ENCODE results near the gene CDH22.

Gene CDH22

DNA sequence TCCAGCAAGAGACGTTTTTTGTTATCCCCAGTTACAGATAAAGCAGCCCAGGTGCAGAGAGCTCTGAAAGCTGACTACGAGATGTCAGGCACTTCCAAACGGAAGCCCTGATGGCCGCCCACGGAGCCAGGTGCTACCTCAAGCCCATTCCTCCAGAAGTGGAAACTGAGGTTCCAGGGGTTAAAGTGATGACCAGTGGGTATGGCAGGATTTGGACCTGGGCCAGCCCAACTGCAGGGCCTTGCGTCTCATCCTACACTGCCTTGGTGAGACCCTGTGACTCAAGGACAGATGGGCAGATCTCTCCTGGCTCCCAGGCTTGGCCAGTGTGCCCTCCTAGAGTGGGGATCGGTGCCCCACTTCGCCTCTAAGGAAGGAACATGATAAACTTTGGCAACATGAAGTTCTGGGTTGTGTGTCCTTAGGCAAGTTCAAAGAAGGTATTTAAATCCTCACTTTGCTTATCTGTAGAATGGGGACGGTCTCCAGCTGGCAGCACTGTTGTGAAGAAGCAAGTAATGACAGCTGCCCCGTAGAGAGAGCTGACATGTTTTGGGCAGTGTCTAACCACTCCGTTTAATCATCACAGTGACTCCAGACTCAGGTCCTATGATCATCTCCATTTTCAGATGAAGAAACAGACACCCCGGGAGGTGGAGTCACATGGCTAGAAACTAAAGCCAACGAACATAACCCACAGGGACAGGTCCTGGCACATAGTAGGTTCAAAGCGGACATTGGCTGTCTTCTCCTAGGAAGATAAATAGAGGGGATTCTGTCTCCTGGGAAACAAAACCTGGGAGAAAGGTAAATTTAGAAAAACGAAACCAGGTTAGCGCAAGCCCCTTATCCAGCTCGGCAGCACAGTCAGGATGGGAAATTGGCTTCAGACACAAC is 34.4 kb upstream of the CDH22 start:
- DNase-seq = peak; percentile 86

DNA sequence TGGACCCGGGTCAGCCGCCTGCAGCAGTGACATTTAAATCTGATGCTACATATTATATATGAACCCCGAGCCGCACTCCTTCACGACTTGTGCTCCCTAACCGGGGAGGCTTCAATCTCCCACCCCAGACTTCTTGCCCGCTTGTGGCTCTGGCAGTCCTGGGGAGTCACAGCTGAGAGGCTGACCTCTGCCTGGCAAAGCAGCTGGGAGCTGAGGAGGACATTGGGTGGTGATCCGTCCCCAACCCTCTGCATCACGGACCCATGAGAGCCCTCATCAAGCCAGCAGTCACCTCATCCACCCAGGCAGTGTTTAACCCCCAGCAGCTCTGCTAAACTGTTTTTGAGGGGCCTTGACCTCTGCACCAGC is 33.7 kb upstream of the CDH22 start:
- DNase-seq = no peak

DNA sequence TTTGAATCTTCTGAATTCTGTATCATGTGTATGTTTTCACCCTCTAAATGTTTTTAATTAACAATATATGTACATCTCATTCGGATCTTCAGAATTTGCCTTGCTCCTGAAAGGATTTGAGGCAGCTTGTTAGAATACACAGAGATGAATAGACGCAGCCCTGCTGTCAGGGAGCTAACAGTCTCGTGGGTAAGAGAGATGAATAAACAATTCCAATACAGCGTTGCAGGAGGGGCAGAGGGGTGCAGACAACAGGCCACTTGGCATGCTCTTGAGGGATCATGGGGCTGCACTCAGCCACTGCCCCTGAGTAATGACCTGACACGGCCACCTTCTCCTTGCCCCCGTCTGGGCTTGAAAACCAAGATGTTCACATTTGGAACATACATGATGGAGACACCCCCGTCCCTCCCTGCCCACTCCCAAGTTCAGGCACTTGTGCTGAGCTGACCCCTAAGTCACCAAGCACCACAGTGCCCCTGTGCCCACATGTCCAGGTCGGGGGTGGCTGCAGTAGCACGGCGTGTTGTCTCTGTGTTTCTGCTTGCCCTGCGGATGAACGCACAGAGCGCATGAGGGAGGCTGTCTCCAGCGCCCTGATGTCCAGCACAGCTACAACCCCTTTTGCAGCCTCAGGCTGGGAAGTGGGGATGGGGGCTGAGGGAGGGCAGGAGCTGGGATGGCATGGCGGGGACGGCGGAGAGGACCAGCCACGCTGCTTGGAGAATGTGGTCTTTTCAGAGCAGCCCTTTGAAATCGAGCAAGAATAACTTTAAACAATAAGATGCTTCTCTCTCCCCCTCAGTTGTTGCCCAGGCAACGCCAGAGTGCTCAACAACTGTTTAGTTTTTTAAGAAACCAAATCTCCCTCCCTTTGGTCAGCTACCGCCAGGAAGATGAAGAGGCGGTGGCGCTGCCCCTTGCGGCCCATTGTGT is 33.0 kb upstream of the CDH22 start:
- peak; percentile 35 for DNase-seq

DNA sequence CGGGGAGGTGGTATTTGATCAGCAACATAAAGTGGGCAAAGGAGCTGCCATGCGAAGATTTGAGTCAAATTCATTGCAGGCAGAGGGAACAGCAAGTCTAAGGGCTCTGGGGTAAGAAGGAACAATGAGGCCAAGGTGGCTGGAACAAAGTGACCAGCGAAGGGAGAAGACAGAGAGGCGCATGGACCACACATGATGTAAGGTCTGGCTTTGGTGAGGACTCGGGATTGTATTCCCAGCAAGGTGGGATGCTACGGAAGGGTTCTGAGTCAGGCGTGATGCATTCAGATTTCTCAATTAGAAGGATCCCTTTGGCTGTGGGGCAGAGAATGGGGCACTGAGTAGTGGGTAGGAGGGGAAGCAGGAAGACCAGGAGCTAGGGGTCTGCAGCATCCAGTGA is 30.7 kb upstream of the CDH22 start:
- DNase-seq = no peak

DNA sequence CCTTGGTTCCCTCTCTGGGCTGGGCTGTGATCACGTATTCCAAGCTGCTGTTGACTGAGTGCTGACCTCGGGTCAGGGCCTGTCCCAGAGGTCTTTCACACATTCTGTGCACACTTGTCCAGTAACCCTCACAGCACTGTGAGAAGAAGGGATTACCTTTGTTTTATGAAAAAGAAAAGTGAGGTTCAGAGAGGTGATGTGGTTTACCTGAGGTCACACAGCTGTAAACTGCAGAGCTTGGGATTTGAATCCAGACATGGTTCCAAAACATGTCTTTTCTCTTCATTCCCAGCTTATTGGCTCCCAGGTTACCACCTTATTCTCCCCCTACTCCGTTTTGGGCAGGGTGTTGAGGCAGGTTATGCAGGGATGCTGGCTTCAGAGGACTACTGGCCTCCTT is 28.4 kb upstream of the CDH22 start:
- DNase-seq = no peak

DNA sequence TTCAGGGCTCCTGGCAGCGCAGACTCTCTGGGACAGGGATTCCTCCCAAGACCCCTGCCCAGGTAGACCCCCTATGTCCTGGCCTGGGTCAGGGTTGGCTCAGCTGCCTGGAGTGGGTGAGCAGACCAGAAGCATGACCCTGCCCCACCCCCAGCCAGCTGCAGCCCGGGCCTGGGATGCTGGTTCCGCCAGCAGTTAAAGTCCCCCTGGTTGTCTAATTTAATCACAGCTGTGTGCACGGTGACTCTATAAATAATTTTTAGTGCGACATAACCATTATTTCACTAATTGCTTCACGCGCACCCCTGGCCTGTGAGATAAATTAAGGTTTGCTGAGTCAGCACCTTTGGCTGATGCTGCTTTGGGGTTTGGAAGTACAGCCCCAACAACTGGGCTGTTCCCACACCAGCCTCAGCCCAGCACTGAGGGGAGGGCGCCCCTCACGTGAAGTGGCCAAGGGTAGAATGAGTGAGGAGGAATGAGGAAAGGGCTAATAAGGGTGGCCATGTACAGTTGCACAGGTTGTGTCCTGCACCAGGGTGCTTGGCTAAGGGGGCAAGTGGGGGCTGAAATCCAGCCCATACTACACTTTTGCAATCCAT is 26.1 kb upstream of the CDH22 start:
- DNase-seq = no peak

DNA sequence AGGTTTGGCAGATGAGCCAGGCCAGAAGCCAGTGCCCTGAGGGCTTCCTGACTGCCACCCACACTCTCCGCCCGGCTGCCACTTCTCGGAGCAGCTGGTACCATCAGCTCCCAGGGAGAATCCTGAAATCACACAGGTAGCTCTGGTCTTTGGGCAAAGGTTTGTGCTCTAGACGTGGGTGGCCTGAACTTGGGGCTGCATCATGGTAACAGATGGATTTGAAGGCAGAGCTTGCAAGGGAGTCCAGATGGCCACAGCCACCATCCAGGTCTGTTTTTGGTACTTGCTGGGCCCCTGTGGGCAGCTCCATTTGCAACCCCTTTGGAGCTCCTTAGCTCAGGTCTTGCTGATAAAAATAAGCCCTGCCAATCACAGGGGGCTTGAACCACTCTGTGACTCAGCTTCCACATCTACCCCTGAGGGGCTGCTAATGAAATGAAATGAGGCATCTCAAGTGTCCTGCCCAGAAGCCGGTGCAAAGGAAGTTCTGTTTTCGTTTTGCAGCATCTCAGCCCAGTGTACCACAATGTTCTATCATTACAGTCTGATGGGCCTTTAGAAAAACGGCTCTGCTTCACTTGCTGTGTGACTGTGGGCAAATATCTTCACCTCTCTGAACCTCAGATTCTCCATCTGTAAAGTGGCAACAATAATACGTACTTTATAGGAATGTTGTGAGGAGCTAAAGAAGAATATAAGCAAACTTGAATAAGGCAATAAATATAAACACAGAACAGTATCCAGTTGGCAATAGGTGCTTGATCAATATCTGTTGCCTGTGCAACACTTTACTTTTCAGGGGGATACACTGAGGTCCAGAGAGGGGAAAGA is 25.1 kb upstream of the CDH22 start:
- DNase-seq = peak; percentile 87

DNA sequence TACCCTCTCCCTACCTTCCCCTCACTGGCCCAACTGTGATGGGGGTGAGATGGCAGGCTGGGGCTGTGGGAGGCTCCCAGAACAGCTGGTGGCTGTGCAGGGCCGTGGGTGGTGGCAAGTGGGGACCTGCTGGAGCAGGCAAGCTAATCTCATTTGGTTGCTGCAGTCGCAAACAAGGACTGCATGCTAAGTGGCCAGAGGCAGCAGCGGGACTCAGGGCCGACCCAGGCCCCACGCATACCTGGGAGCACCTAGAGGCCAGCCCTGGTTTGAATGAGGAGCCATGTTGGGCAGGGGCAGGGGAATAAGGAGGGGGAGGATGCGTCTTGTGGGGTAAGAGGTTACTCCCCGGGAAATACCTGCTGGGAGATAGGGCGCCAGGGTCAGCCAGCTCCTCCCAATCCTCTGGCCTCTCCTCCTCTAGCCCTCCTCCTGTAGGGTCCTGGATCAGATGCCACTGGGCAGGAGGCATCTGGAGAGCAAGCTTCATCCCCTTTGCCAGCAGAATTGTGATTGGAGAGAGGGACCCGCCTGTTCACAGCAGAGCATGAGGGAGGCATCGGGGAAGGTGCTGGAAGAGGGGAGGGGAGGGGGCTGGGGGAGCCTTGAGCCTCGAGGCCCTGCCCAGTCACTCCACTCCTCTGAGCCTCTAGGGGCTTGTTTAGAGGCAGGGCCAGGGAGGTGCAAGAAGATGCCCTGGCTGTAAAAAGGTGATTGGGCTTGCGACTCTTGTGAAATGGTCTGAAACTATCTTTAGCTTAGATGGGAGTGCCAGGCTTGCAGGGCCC is 24.3 kb upstream of the CDH22 start:
- peak; percentile 77 for DNase-seq

DNA sequence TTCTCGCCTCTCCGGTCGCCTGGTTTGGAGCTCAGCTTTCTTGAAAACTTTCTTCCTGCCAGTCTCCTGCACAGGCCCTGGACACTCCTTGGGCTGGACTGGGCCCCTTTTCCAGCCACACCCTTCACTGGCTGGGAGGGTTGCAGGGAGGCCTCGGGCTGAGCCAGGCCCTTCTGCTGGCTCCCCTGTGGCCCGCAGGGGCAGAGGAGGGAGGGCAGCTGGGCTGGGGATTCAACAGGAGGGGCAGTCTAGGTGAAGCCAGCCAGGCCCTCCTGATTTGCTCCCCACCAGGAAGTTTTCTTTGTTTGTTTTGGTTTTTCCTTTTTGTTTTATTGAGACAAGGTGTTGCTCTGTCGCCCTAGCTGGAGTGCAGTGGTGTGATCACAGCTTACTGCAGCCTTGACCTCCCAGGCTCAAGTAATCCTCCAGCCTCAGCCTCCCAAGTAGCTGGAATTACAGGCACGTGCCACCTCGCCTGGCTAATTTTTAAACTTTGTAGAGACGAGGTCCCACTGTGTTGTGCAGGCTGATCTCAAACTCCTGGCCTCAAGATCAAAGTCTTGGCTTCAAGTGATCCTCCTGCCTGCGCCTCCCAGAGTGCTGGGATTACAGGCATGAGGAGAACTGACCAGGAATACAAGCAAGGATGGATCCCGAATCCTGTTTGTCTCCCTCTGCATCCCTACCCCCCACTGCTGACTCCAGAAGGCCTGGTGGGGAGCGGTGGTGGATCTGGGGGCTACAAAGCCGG is 23.5 kb upstream of the CDH22 start:
- peak; percentile 31 for DNase-seq

DNA sequence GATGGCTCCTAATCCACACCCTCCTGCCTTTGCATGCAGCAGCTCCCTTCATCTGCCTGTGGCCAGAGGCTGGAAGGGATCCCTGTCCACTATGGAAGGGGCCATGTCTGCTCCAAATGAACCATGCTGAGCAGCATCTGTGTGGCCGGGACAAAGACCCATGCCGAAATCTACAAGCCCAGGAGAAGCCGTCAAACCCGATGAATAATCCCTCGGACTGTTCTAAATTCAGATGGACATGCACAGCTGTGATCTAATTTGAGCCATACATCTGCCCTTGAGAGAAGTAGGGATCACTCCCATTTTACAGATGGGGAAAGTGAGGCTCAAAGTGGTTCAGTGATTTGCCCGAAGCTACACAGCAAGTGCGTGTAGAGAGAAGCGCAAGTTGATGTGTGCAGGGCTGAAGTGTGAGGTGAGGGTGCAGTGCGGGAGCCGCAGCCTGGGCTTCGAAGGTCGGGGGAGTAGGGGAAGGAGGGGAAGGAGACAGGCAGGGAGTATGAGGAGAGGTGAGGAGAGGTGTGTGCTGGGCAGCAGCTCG is 22.6 kb upstream of the CDH22 start:
- DNase-seq = no peak

DNA sequence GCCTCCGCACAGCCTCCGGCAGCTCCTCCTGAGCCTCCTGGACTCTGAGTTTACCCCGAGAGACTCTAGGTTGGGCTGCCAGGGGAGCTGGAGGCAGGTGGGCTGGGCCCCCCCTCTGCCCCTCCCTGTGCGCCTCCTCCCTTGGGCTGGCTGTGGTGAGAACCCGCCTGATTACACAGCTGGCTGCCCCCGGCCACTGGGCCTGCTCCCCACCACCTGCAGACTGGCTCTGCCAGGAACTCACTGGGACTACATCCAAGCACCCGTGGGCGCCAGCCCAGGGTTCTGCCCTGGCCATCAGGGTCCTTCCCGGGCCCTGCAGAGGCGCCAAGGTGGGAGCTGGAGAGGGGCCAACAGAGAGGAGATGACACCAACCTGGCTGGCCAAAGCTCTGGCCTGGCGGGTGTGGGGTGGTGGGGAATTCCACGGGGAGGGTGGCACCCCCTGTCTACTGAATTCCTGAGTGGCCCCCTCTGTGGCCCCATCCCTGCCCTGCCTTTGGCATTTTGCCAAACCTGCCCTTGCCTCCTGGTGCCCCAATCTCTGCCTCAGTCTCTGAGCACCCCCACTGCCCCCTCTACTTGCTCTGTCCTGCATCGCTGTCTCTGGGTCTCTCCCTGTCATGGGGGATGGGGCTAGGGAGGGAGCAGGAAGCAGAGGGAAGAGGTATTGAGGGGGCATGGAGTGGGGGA is 21.9 kb upstream of the CDH22 start:
- DNase-seq = peak; percentile 72

DNA sequence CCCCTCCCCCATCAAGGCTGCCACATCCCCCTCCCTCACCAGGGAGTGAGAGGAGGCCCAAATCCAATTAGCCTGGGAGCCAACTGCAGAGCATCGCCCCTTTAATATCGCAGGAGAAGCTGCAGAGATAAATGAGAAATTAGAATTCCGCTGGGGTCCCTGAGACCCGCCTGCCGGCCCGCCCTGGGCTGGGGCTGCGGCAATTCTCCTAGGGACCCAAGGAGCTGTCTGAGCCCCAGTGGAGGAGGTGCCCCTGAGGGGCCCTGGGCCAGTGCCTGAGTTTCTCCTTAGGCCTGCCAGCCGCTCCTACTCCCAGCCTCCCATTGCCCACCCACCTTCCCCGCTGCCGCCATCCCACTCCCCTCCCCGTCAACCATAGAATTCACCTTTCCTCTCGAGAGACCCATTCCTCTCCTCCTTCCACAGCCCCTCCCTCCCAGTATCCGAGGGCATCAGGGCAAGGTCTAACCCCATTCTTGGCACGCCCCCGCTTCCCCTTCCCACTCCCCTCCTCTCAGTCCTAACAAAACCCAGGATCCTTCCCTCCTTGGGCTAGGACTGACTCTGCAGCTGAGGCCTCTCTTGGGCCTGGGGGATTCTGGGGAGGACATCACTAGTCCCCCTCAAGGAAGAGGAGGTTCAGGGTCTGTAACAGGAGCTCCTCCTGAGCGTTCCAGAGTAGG is 20.0 kb upstream of the CDH22 start:
- DNase-seq = no peak

DNA sequence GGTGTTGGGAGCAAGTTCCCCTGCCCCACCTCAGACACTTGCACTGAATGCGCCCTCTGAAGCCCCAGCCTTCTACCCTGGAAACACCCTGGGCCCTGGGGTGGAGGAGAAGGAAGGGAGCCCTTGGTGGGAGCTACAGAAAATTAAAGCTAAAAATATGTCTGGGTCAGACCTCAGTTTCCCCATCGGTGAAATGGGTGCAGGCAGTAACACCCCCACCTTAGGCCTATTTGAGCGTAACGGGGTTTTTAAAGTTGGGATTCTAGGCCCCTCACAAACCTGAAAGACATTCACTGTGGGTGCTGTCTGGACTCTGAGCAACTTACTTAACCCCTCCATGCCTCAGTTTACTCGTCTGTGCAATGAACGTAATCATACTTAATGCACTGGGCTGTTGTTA is 19.3 kb upstream of the CDH22 start:
- no peak for DNase-seq

DNA sequence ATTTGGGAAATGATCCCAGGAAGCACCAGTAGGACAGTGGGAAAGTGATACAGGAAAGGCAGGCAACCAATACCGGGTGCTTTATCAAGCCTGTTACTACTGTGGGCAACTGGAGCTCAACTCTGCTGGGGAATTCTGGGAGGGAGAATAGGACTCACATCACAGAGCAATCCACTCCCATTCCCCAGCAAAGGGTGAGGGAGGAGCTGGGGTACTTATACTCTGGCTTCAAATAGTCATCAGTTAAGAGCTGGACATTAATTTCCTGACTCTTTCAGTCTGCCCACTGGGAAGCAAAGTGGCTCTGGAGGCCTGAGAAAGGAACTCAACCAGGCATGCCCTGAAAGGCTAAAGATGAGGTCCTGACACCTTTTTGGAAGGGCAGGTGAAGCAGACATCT is 17.5 kb upstream of the CDH22 start:
- no peak for DNase-seq

DNA sequence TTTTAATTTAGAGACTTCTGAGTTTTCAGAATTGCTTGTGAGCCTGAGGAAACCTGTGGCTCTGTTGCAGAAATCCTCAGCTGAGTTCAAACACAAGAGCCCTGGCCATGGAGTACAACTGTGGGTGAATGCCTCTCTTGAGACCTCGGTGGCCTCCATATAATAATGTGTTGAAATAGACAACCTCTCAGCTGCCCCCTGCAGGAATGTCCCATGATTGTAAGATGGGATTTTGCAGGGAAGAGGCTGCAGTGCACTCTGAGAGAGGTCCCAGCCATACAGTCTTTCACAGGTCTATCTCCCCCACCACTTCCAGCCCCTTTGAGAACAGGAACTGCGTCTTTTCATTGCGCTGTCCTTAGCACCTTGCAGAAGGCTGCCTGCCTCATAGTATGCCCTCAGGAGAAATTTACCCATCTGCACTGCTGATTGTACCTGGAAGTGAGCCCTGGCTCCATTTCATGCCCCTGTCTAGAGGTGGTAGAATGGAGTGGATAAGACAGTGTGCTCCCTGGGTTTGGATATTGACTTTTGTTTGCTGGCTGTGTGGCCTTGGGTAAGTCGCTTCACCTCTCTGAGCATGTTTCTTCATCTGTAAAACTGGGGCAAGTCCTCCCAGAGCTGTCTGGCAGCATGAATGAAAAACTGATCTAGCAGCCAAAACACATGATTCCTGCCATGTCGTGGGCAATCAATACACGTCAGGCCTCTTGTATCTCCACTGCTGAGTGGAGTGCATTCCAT is 16.8 kb upstream of the CDH22 start:
- peak; percentile 31 for DNase-seq

DNA sequence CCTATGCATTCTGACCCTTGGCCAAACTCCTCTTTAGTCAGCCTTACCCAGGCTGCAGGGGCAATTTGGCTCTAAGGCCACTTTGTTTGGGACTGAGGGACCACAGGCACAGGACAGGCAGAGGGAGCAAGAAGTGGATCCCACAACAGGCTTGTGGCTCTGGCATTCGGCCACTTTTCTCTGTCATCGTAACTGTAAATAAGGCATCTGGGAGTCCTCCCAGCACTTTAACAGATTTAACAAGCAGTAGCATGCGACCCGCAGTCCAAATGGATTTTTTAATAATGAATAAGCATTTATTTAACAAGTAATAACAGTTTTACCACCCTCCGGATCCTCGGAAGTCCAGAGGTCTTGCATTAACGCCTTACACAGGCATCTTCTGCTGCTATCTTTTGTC is 16.1 kb upstream of the CDH22 start:
- no peak for DNase-seq

DNA sequence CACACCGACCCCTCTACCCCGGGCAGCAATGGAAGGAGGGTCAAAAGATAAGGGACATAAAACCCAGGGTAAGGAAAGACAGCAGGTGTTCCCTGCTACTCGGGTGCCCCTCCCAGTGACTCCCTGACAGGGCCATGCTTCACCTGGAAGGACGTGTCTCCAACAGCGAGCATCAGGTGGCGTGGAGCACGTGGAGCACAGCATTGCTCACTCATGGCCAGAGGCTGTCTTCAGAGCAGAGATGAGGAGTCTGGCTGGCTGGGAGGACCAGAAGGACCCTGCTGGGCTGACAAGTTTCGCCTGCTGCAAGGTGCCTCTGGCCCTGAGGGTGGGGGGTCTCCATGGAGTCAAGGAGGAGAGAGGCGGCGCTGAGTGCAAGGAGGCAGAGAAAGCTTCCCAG is 15.3 kb upstream of the CDH22 start:
- DNase-seq = no peak

DNA sequence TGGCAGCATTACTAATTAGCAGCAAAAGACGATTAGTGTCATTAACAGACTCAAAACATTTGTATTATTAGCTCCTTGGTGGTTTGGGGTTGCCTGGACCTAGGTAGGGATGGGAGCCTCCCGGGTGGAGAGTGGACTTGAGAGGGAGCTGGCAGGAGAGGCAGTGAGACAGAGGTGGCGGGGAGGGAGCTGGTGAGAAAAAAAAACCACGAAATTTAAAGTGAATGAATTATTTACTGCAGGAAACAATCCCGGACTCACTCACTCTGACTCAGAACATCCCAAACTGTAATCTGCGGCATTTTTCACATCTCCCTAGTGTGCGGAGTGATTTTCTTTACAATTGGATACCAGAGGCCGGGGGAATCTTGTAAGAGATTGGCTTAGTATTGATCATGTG is 14.3 kb upstream of the CDH22 start:
- no peak for DNase-seq

DNA sequence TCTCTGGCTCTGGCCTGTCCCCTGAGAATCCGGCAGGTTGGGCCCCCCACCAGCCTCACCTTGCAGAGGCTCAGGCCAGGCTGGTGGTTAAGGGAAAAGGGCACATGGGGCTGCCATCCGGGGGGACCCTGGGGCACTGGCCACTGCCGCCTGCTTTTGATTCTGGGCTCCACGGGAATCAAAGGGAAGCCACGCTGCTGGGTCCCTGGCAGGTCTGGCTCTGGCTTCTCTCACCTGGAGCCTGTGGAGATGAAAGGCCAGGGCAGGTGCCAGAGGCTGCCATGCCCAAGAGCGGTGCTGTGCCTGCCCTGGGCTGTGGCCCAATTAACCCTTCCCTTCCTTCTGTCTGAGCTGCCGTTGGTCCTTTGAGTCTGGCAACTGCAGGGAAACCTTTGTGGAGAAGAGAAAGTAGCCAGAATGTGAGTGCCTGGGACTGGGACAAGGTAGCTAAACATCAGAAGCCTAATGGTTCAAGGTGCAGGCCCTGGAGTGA is 9.4 kb upstream of the CDH22 start:
- no peak for DNase-seq

All from NCI-H2171 treated with DMSO at 0.1 percent for 48 hours (cell line).